Vagina (tissue), 2 donors: ENCODE results near the gene NIP7. TPM values are rescaled to one million over a fixed set of nuclear protein-coding genes. Genes with fewer than 3 reads are reported as not detected.

Experiments
- DNase-seq, 2 donors: peaks; one replicate each; pipeline ENCODE4 v3.0.0-alpha.2; 2017; ENCODE audit errors: extremely low spot score in 2 of 2
- H3K27ac ChIP-seq: fragments of 200-600 bp; sonication (generic); one replicate; pipeline ENCODE4 v1.5.1; 2019
- H3K27me3 ChIP-seq: fragments of 200-600 bp; sonication (generic); one replicate; pipeline ENCODE4 v1.5.1; 2019
- H3K36me3 ChIP-seq, 2 donors: fragments of 200-600 bp; sonication (generic); one replicate each; pipeline ENCODE4 v1.5.1; 2017 to 2019
- H3K4me1 ChIP-seq: fragments of 200-600 bp; sonication (generic); one replicate; pipeline ENCODE4 v1.5.1; 2019
- H3K4me3 ChIP-seq, 2 donors: fragments of 200-600 bp; sonication (generic); 1 replicate in 1 of 2; 2 replicates in 1 of 2; pipeline ENCODE4 v1.5.1; 2016 to 2019
- H3K9me3 ChIP-seq: fragments of 200-600 bp; sonication (generic); one replicate; pipeline ENCODE4 v1.5.1; 2019
- POLR2A ChIP-seq, 2 donors: fragments of 450-650 bp; IDR thresholded peaks; one replicate each; pipeline ENCODE4 v1.6.1; 2017; ENCODE audit warnings: antibody characterized with exemption in 2 of 2, mild to moderate bottlenecking in 2 of 2, moderate library complexity in 2 of 2
- POLR2AphosphoS5 ChIP-seq, 2 donors: sonication (generic); formaldehyde crosslinking; IDR thresholded peaks; one replicate each; pipeline ENCODE4 v1.9.0; 2017; ENCODE audit warnings: antibody characterized with exemption in 2 of 2, mild to moderate bottlenecking in 2 of 2, low read depth in 1 of 2; ENCODE audit not compliant: insufficient read depth in 1 of 2
- intact Hi-C: fragments of 100-400 bp; cut with DNase I; formaldehyde crosslinking; loops from one replicate; pipeline ENCODE4 v1.15.1; 2023
- total RNA-seq: library from RNA; depleted of rRNA; stranded (reverse); fragments of >200 nt; gene quantifications from one replicate; pipeline ENCODE4 v1.2.3, GENCODE V29; 2016
- TF ChIP-seq, protein P1 (sequence below), 3 experiments: fragments of 450-650 bp in 2 of 3; fragments of 200-600 bp in 1 of 3; sonication (generic) in 1 of 3; IDR thresholded peaks; one replicate each; pipeline ENCODE4 v1.5.1; 2017 to 2019; ENCODE audit warnings: antibody characterized with exemption in 3 of 3, mild to moderate bottlenecking in 2 of 3, moderate library complexity in 2 of 3

Gene NIP7
- total RNA-seq, 1 donor from 2014 or later: 15.2 TPM

DNA sequence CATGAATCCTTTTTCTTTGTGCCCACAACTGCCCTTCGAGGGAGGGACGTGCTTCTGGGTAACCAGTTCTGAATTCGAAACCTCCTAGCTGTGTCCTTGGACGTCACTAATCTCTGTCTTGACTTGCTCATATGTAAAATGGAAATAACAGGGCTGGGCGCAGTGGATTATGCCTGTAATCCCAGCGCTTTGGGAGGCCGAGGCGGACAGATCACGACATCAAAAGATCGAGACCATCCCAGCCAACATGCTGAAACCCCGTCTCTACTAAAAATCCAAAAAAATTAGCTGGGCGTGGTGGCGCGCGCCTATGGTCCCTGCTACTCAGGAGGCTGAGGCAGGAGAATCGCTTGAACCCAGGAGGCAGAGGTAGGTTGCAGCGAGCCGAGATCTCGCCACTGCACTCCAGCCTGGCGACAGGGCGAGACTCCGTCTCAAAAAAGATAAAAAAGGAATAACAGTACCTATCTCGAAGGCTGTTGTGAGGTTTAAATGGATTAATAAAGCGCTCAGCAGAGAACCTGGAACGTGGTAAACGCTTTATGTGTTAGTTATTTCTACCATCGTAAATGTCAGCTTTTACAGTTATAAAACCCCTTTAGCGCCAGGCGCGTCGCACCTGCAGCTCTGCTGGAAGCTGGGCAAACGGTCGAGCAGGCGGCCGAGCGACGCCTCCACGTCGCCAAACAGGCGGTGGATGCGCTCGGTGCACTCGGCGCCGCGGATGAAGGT is 849 bp upstream of the NIP7 start:
- peaks cover 0 to 50% of the 10 kb centered on the region in 2 donors for H3K36me3 ChIP-seq
- no peak for DNase-seq
- peak overlapping the region; percentile 82 to 93 for H3K4me3 ChIP-seq
- H3K4me1 ChIP-seq: peaks cover 39% of the 10 kb centered on the region
- TF ChIP-seq, protein P1, sequence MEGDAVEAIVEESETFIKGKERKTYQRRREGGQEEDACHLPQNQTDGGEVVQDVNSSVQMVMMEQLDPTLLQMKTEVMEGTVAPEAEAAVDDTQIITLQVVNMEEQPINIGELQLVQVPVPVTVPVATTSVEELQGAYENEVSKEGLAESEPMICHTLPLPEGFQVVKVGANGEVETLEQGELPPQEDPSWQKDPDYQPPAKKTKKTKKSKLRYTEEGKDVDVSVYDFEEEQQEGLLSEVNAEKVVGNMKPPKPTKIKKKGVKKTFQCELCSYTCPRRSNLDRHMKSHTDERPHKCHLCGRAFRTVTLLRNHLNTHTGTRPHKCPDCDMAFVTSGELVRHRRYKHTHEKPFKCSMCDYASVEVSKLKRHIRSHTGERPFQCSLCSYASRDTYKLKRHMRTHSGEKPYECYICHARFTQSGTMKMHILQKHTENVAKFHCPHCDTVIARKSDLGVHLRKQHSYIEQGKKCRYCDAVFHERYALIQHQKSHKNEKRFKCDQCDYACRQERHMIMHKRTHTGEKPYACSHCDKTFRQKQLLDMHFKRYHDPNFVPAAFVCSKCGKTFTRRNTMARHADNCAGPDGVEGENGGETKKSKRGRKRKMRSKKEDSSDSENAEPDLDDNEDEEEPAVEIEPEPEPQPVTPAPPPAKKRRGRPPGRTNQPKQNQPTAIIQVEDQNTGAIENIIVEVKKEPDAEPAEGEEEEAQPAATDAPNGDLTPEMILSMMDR (IDR thresholded peaks at IDR 0.05): no peak
- TF ChIP-seq POLR2A (IDR thresholded peaks at IDR 0.05) (no peak), POLR2AphosphoS5 (IDR thresholded peaks at IDR 0.05; ENCODE audit: insufficient read depth in 1 of 2, low read depth in 1 of 2) (no peak)
- H3K9me3 ChIP-seq: no peaks in the 10 kb centered on the region
- H3K27ac ChIP-seq: peak overlapping the region; percentile 87
- no peaks in the 10 kb centered on the region for H3K27me3 ChIP-seq
- intact Hi-C loops: no loop called here

DNA sequence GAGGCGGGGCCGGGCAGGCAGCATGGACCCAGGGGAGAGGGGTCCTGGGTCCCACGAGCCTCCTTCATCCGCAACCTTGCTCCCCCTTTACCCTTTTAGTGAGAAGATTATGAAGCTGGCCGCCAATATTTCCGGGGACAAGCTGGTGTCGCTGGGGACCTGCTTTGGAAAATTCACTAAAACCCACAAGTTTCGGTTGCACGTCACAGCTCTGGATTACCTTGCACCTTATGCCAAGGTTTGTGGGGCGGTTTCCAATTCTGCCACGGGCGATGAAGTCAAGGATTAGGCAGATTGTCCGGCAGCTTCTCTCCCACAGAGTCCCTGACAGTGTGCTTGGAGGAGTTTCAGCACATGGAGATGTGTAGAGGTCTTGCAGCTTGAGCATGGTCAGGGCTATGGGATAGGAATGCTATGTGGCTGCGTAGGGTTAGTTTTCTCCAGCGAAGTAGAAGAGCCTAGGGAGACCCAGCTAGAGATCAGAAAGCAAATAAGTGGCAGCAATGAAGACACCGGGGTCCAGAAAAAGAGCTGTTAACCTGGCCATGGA is 598 bp downstream of the NIP7 start:
- Histone ChIP-seq H3K27ac (peak overlapping the region; percentile 87), H3K9me3 (no peaks in the 10 kb centered on the region), H3K36me3 (peaks cover 0 to 36% of the 10 kb centered on the region in 2 donors), H3K4me3 (peak overlapping the region; percentile 82 to 93), H3K27me3 (no peaks in the 10 kb centered on the region), H3K4me1 (peaks cover 39% of the 10 kb centered on the region)
- no peak for TF ChIP-seq POLR2A (IDR thresholded peaks at IDR 0.05)
- TF ChIP-seq, protein P1 (IDR thresholded peaks at IDR 0.05): no peak
- no peak for TF ChIP-seq POLR2AphosphoS5 (IDR thresholded peaks at IDR 0.05; ENCODE audit: insufficient read depth in 1 of 2, low read depth in 1 of 2)
- no peak for DNase-seq
- intact Hi-C loops: no loop called here

DNA sequence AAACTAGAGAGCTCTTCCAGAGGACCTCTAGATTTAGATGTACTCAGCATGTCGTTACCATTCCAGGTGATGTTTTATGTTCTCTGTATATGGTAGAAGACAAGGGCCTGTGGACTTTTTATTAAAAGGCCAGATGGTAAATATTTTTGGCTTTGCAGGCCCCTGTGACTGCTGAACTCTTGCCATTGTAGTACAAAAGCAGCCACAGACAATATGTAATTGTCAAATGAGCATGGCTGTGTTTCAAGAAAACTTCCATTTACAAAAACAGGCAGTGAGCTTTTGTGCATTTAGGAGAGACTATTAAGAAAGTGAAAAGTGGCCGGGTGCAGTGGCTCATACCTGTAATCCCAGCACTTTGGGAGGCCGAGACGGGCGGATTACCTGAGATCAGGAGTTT is 4.6 kb downstream of the NIP7 start:
- Histone ChIP-seq H3K9me3 (no peaks in the 10 kb centered on the region), H3K4me1 (peaks cover 14% of the 10 kb centered on the region), H3K27me3 (no peaks in the 10 kb centered on the region), H3K4me3 (no peak overlapping the region), H3K27ac (no peak overlapping the region), H3K36me3 (peaks cover 0 to 21% of the 10 kb centered on the region in 2 donors)
- intact Hi-C loops: no loop called here
- DNase-seq: no peak
- TF ChIP-seq, protein P1 (IDR thresholded peaks at IDR 0.05): no peak
- TF ChIP-seq POLR2A (IDR thresholded peaks at IDR 0.05): no peak
- no peak for TF ChIP-seq POLR2AphosphoS5 (IDR thresholded peaks at IDR 0.05; ENCODE audit: insufficient read depth in 1 of 2, low read depth in 1 of 2)

DNA sequence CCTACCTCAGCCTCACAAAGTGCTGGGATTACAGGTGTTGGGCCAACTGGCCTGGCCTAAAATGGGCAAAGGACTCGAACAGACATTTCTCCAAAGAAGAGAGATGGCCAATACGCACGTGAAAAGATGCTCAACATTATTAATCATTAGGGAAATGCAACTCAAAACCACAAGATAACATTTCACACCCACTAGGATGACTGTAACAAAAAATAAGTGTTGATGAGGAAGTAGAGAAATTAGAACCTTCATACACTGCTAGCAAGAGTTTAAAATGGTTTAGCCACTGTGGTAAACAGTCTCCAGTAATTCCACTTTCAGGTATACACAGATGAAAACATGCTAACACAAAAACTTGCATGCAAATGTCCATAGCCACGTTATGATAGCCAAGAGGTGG is 6.4 kb downstream of the NIP7 start:
- Histone ChIP-seq H3K9me3 (no peaks in the 10 kb centered on the region), H3K27me3 (no peaks in the 10 kb centered on the region), H3K36me3 (peaks cover 0 to 24% of the 10 kb centered on the region in 2 donors), H3K27ac (no peak overlapping the region), H3K4me3 (no peak overlapping the region), H3K4me1 (peaks cover 3% of the 10 kb centered on the region)
- TF ChIP-seq, protein P1 (IDR thresholded peaks at IDR 0.05): no peak
- DNase-seq: no peak
- intact Hi-C loops: no loop called here

DNA sequence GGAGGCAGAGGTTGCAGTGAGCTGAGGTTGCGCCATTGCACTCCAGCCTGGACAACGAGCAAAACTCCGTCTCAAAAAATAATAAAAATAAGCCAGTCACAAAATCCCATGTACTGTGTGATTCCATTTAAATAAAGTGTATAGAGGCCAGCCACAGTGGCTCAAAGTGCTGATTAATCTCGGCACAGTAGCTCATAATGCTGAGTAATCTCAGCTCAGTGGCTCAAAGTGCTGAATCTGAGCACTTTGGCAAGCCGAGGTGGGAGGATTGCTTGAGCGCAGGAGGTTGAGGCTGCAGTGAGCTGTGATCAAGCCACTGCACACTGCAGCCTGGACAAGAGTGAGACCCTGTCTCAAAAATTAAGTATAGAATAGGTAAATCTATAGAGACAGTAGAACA is 7.1 kb downstream of the NIP7 start:
- Histone ChIP-seq H3K9me3 (no peaks in the 10 kb centered on the region), H3K27ac (no peak overlapping the region), H3K4me3 (no peak overlapping the region), H3K36me3 (peaks cover 0 to 19% of the 10 kb centered on the region in 2 donors), H3K4me1 (no peaks in the 10 kb centered on the region), H3K27me3 (no peaks in the 10 kb centered on the region)
- TF ChIP-seq, protein P1 (IDR thresholded peaks at IDR 0.05): no peak
- TF ChIP-seq POLR2A (IDR thresholded peaks at IDR 0.05): no peak
- TF ChIP-seq POLR2AphosphoS5 (IDR thresholded peaks at IDR 0.05; ENCODE audit: insufficient read depth in 1 of 2, low read depth in 1 of 2): no peak
- intact Hi-C loops: no loop called here
- no peak for DNase-seq
